Esophagus squamous epithelium (tissue), 5 donors: Measurements from ENCODE around the gene LDAH. TPM values are rescaled to one million over a fixed set of nuclear protein-coding genes. Genes with fewer than 3 reads are reported as not detected.

Experiments
- DNase-seq: peaks from one replicate; lab custom pipeline; 2025; lab: John Stamatoyannopoulos, UW
- H3K27ac ChIP-seq, 4 donors: fragments of 200-600 bp; sonication (generic); one replicate each; pipeline ENCODE4 v1.5.1; 2016 to 2019; ENCODE audit warnings: mild to moderate bottlenecking in 1 of 4
- H3K27me3 ChIP-seq, 4 donors: fragments of 200-600 bp; sonication (generic); 1 replicate in 3 of 4; 2 replicates in 1 of 4; pipeline versions ENCODE4 v1.5.1 to v1.6.0; 2017 to 2021; ENCODE audit warnings: antibody characterized with exemption in 1 of 4
- H3K36me3 ChIP-seq, 3 donors: fragments of 200-600 bp; sonication (generic); one replicate each; pipeline ENCODE4 v1.5.1; 2016 to 2019
- H3K4me1 ChIP-seq, 3 donors: fragments of 200-600 bp; sonication (generic); one replicate each; pipeline ENCODE4 v1.5.1; 2017 to 2019
- H3K4me3 ChIP-seq, 4 donors: fragments of 200-600 bp; sonication (generic); 1 replicate in 3 of 4; 2 replicates in 1 of 4; pipeline ENCODE4 v1.5.1; 2016 to 2019; ENCODE audit warnings: mild to moderate bottlenecking in 2 of 4, moderate library complexity in 1 of 4
- H3K9me3 ChIP-seq, 3 donors: fragments of 200-600 bp; sonication (generic); one replicate each; pipeline ENCODE4 v1.5.1; 2016 to 2019
- CTCF ChIP-seq, 6 experiments: fragments of 450-650 bp in 4 of 6; fragments of 200-600 bp in 2 of 6; sonication (generic) in 2 of 6; IDR thresholded peaks; one replicate each; pipeline ENCODE4 v1.5.1; 2016 to 2019; ENCODE audit warnings: antibody characterized with exemption in 6 of 6, mild to moderate bottlenecking in 4 of 6, moderate library complexity in 4 of 6
- POLR2A ChIP-seq, 4 donors: fragments of 450-650 bp; IDR thresholded peaks; one replicate each; pipeline ENCODE4 v1.6.1; 2017; ENCODE audit warnings: antibody characterized with exemption in 4 of 4, mild to moderate bottlenecking in 4 of 4, moderate library complexity in 3 of 4
- WGBS, 2 donors: methylation state at CpG; one replicate each; pipeline ENCODE4 v1.1.5; 2018; 5-methylcytosine and 5-hydroxymethylcytosine counted together
- intact Hi-C: fragments of 100-400 bp; cut with DNase I; formaldehyde crosslinking; loops from one replicate; pipeline ENCODE4 v1.15.0; 2022
- total RNA-seq, 4 donors: library from RNA; depleted of rRNA; stranded (reverse); fragments of >200 nt; gene quantifications; one replicate each; pipeline ENCODE4 v1.1.0, GENCODE V29; 2016
- donor health status: DM: yes; HTN: yes; CAD: no.

Gene LDAH
- total RNA-seq, 4 donors from 2014 or later, result 5.8 to 12.4 (median 8.5) TPM

- Histone ChIP-seq H3K36me3 (no peaks in the 10 kb centered on the region), H3K4me3 (no peak overlapping the region), H3K27me3 (peaks cover 0 to 14% (median 0%) of the 10 kb centered on the region in 4 donors), H3K9me3 (no peaks in the 10 kb centered on the region), H3K4me1 (no peaks in the 10 kb centered on the region), H3K27ac (no peak overlapping the region)
- DNase-seq, result no peak
- TF ChIP-seq CTCF (IDR thresholded peaks at IDR 0.05) (no peak), POLR2A (IDR thresholded peaks at IDR 0.05) (no peak)
- 68 to 71% methylated on average over 6 of the region's 6 CpGs for WGBS, 2 donors
- intact Hi-C loops, result no loop called here
Observed at GRCh38 chr2:20852139-20852538, 29.2 kb upstream of the LDAH start.

- TF ChIP-seq POLR2A (IDR thresholded peaks at IDR 0.05) (no peak), CTCF (IDR thresholded peaks at IDR 0.05) (no peak)
- WGBS, 2 donors, result 76 to 77% methylated on average over 2 of the region's 2 CpGs
Observed at GRCh38 chr2:20844246-20844645, 21.3 kb upstream of the LDAH start.

GRCh38 chr2:20839052-20839451 is 16.2 kb upstream of the LDAH start:
- TF ChIP-seq POLR2A (IDR thresholded peaks at IDR 0.05) (no peak), CTCF (IDR thresholded peaks at IDR 0.05) (no peak)
- H3K4me1 ChIP-seq, result no peaks in the 10 kb centered on the region
- intact Hi-C loops, result no loop called here
- H3K9me3 ChIP-seq, result no peaks in the 10 kb centered on the region
- DNase-seq, result no peak
- 84 to 85% methylated on average over 1 of the region's 1 CpG for WGBS, 2 donors
- peaks cover 0 to 77% (median 0%) of the 10 kb centered on the region in 4 donors for H3K27me3 ChIP-seq
- H3K27ac ChIP-seq, result no peak overlapping the region
- H3K36me3 ChIP-seq, result no peaks in the 10 kb centered on the region
- H3K4me3 ChIP-seq, result no peak overlapping the region

More at GRCh38 chr2:20844246-20844645, 21.3 kb upstream of the LDAH start:
- intact Hi-C loops, result no loop called here
- H3K4me1 ChIP-seq, result no peaks in the 10 kb centered on the region
- no peaks in the 10 kb centered on the region for H3K9me3 ChIP-seq
- H3K36me3 ChIP-seq, result no peaks in the 10 kb centered on the region
- no peak for DNase-seq
- H3K27me3 ChIP-seq, result peaks cover 0 to 43% (median 0%) of the 10 kb centered on the region in 4 donors
- no peak overlapping the region for H3K27ac ChIP-seq
- no peak overlapping the region for H3K4me3 ChIP-seq

GRCh38 chr2:20838016-20838415 is 15.1 kb upstream of the LDAH start:
- TF ChIP-seq CTCF (IDR thresholded peaks at IDR 0.05) (no peak), POLR2A (IDR thresholded peaks at IDR 0.05) (no peak)
- Histone ChIP-seq H3K4me3 (no peak overlapping the region), H3K36me3 (no peaks in the 10 kb centered on the region), H3K27ac (no peak overlapping the region), H3K4me1 (no peaks in the 10 kb centered on the region), H3K9me3 (no peaks in the 10 kb centered on the region), H3K27me3 (peaks cover 0 to 76% (median 0%) of the 10 kb centered on the region in 4 donors)
- no peak for DNase-seq
- intact Hi-C loops, result no loop called here
- 68 to 77% methylated on average over 2 of the region's 2 CpGs for WGBS, 2 donors

- Histone ChIP-seq H3K4me3 (no peak overlapping the region), H3K4me1 (no peaks in the 10 kb centered on the region), H3K27me3 (peaks cover 0 to 66% (median 0%) of the 10 kb centered on the region in 4 donors), H3K9me3 (no peaks in the 10 kb centered on the region), H3K27ac (no peak overlapping the region), H3K36me3 (no peaks in the 10 kb centered on the region)
- WGBS, 2 donors, result 39 to 50% methylated on average over 1 of the region's 1 CpG
- TF ChIP-seq CTCF (IDR thresholded peaks at IDR 0.05), result no peak
- no peak for TF ChIP-seq POLR2A (IDR thresholded peaks at IDR 0.05)
- no peak for DNase-seq
- intact Hi-C loops, result no loop called here
Observed at GRCh38 chr2:20836521-20836920, 13.6 kb upstream of the LDAH start.
